Heart right ventricle (tissue), 16 donors: Measurements from ENCODE around the gene PPM1H. TPM values are rescaled to one million over a fixed set of nuclear protein-coding genes. Genes with fewer than 3 reads are reported as not detected.

Experiments
- ATAC-seq, 8 donors: fragments of 200-7000 bp; cut with Tn5 transposase; one replicate each; pipeline ENCODE4 v1.9.1; 2020; ENCODE audit warnings: mild to moderate bottlenecking in 8 of 8, moderate library complexity in 8 of 8, moderate number of reproducible peaks in 1 of 8
- DNase-seq, 2 donors: peaks; one replicate each; pipeline ENCODE4 v3.0.0-alpha.2; 2020
- H3K27ac ChIP-seq, 10 donors: fragments of 200-600 bp; sonication (generic) in 2 of 10; one replicate each; pipeline versions ENCODE4 v1.5.0 to v1.8.0; 2020 to 2022; ENCODE audit warnings: mild to moderate bottlenecking in 3 of 10
- H3K27me3 ChIP-seq, 7 donors: fragments of 200-600 bp; one replicate each; pipeline ENCODE4 v1.8.0; 2021 to 2022; ENCODE audit warnings: mild to moderate bottlenecking in 2 of 7
- H3K36me3 ChIP-seq, 9 donors: fragments of 200-600 bp; sonication (generic) in 1 of 9; one replicate each; pipeline versions ENCODE4 v1.5.0 to v1.8.0; 2020 to 2022; ENCODE audit warnings: mild to moderate bottlenecking in 2 of 9
- H3K4me1 ChIP-seq, 9 donors: fragments of 200-600 bp; sonication (generic) in 1 of 9; one replicate each; pipeline versions ENCODE4 v1.5.0 to v1.8.0; 2020 to 2022; ENCODE audit warnings: mild to moderate bottlenecking in 4 of 9
- H3K4me3 ChIP-seq, 10 donors: fragments of 200-600 bp; sonication (generic) in 2 of 10; one replicate each; pipeline versions ENCODE4 v1.5.0 to v1.8.0; 2020 to 2022; ENCODE audit warnings: mild to moderate bottlenecking in 7 of 10, moderate library complexity in 2 of 10
- H3K9me3 ChIP-seq, 11 donors: fragments of 200-600 bp in 10 of 11; sonication (generic) in 2 of 11; one replicate each; pipeline versions ENCODE4 v1.5.0 to v1.8.0; 2013 to 2022; ENCODE audit warnings: mild to moderate bottlenecking in 2 of 11, control low read depth in 1 of 11, moderate library complexity in 1 of 11
- CTCF ChIP-seq, 9 donors: fragments of 200-600 bp; sonication (generic) in 2 of 9; IDR thresholded peaks; one replicate each; pipeline versions ENCODE4 v1.5.0 to v1.8.0; 2021 to 2022; ENCODE audit warnings: antibody characterized with exemption in 9 of 9, mild to moderate bottlenecking in 5 of 9, moderate library complexity in 1 of 9
- WGBS, 2 donors: extraction: QIAGEN DNeasy Blood & Tissue Kit; methylation state at CpG; one replicate each; pipeline ENCODE4 v1.1.7; 2013; ENCODE audit warnings: inconsistent platforms in 1 of 2; 5-methylcytosine and 5-hydroxymethylcytosine counted together
- intact Hi-C, 10 donors: fragments of 100-400 bp; cut with DNase I; formaldehyde crosslinking; loops; one replicate each; pipeline versions ENCODE4 v1.11.1 to v1.14.2; 2022
- polyA plus RNA-seq, 2 donors: library from polyadenylated mRNA; stranded (reverse); fragments of 200-250 nt; gene quantifications; one replicate each; pipeline ENCODE4 v1.2.3, GENCODE V29; 2013
- total RNA-seq, 10 donors: library from RNA; stranded (reverse); fragmentation: NEBNext Ultra II Directional in 3 of 10; extraction: Animal tissue kit (Norgen Biotek cat#: 25700) in 3 of 10; gene quantifications; one replicate each; pipeline versions ENCODE4 v1.2.1 to v1.2.4, GENCODE V29; 2021 to 2023
- donor health status: Arrhythmogenic right ventricular cardiomyopathy.
- donor health status: ischemic (EF 13 %, LVEDD 7.1; RV severe dilation, severe dysfunction).
- donor health status: healthy with polysubstance abuse.
- donor health status: DM: no; HTN: yes; CAD: no.
- donor health status: DM: no; HTN: no; CAD: no.
- donor health status: ischemic (EF 25% LVEDD 6.9; RV normal size, moderate dysfunction).
- donor health status: ischemic (EF 25% LVEDD 5.7; RV mildly dilated, moderate dysfunction).
- donor health status: healthy.
- donor health status: DM: yes; HTN: yes; CAD: no.
- donor health status: Ischemic cardiomyopathy.
- donor health status: ischemic (EF 35%, LVEDD 5.7; RV mildly dilated, moderate dysfunction).
- donor health status: nonischemic (EF 11% LVEDD 7.7; RV severe dilation, severe dysfunction).
- donor health status: DM: yes; HTN: yes; CAD: no.
- donor health status: PGD.
- donor health status: ischemic (EF 29% LVEDD 5.4; RV normal size, mild dysfunction).
- donor health status: nonischemic (EF 23%, LVEDD 6.1; RV moderate dilation, normal function).

PPM1H gene
- total and polyA plus RNA-seq, 12 donors, result 0.62 to 7.1 (median 5.3) TPM

- 98 to 99% methylated on average over 3 of the region's 3 CpGs for WGBS, 2 donors
- Histone ChIP-seq H3K4me1 (peaks cover 0 to 13% (median 0%) of the 10 kb centered on the region in 9 donors), H3K36me3 (peaks cover 0 to 42% (median 0%) of the 10 kb centered on the region in 9 donors), H3K4me3 (no peak overlapping the region), H3K27ac (no peak overlapping the region), H3K9me3 (no peaks in the 10 kb centered on the region), H3K27me3 (no peaks in the 10 kb centered on the region)
- no peak for TF ChIP-seq CTCF (IDR thresholded peaks at IDR 0.05)
- DNase-seq, result no peak
- ATAC-seq, result no peak
- intact Hi-C loops, result loop anchor here in 1 of 10 donors (10.0 kb wide), 1 partner anchor 47 kb away; no protein-coding TSS in a partner anchor
Observed at GRCh38 chr12:62691309-62691708, 243.6 kb downstream of the PPM1H start.

GRCh38 chr12:62689042-62689839 is 245.7 kb downstream of the PPM1H start:
- TF ChIP-seq CTCF (IDR thresholded peaks at IDR 0.05), result no peak

GRCh38 chr12:62686938-62687337 is 248.0 kb downstream of the PPM1H start:
- H3K4me1 ChIP-seq, result peaks cover 0 to 16% (median 7%) of the 10 kb centered on the region in 9 donors
- no peak for DNase-seq
- TF ChIP-seq CTCF (IDR thresholded peaks at IDR 0.05), result no peak
- no peaks in the 10 kb centered on the region for H3K27me3 ChIP-seq
- intact Hi-C loops, result no loop called here
- peaks cover 0 to 29% (median 0%) of the 10 kb centered on the region in 9 donors for H3K36me3 ChIP-seq
- no peak overlapping the region for H3K4me3 ChIP-seq
- no peak for ATAC-seq
- 85 to 88% methylated on average over 3 of the region's 3 CpGs for WGBS, 2 donors
- no peaks in the 10 kb centered on the region for H3K9me3 ChIP-seq
- peak overlapping the region in 1 of 10 donors; percentile 32 for H3K27ac ChIP-seq

More at GRCh38 chr12:62689042-62689839, 245.7 kb downstream of the PPM1H start:
- 96% methylated on average over 6 of the region's 6 CpGs for WGBS, 2 donors
- H3K27me3 ChIP-seq, result no peaks in the 10 kb centered on the region
- no peak for DNase-seq
- no peak for ATAC-seq
- peaks cover 0 to 42% (median 0%) of the 10 kb centered on the region in 9 donors for H3K36me3 ChIP-seq
- H3K27ac ChIP-seq, result no peak overlapping the region
- H3K9me3 ChIP-seq, result no peaks in the 10 kb centered on the region
- H3K4me3 ChIP-seq, result no peak overlapping the region
- intact Hi-C loops, result no loop called here
- H3K4me1 ChIP-seq, result peaks cover 0 to 11% (median 4%) of the 10 kb centered on the region in 9 donors

DNA sequence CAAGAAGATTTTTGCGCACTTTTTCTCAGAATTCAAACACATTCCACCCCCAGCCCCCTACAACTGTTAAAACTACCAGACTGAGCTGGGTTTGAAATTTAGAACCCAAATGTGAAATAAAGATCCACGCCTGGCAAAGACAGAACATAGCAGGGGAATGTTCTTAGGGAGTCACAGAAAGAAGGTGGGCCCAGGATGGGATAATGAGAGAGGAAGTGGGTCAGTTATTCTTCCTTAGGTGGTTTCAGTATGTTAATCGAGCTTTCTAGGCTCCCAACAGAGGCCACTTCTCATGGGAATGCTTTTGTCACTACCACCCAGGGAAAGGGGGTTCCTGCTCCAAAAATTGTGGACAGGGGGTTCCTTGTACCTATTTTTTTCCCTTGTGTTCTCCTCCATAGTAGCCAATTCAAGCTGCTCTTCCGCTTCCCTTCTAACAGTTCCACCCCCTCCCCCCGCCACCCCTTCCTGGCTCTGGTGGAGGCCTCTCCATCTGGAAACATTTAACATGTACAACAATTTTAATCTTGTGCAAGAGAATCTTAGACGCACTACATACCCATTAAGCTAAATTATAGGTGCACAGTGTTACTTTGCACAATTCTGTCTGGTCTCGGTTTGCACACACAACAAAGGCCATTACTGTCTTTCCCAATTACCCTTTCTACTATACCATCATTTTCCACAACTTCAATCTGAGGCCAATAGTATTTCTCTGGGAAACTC is 250.2 kb downstream of the PPM1H start:
- peak in 7 of 8 donors; percentile 66 to 82 (median 75) for ATAC-seq
- no peak for TF ChIP-seq CTCF (IDR thresholded peaks at IDR 0.05)
- H3K4me1 ChIP-seq, result peaks cover 0 to 16% (median 10%) of the 10 kb centered on the region in 9 donors
- peak; percentile 68 to 69 for DNase-seq
- H3K4me3 ChIP-seq, result peak overlapping the region in 1 of 10 donors; percentile 5
- 76 to 77% methylated on average over 7 of the region's 7 CpGs for WGBS, 2 donors
- intact Hi-C loops, result no loop called here
- H3K9me3 ChIP-seq, result no peaks in the 10 kb centered on the region
- H3K27me3 ChIP-seq, result no peaks in the 10 kb centered on the region
- H3K27ac ChIP-seq, result peak overlapping the region in 9 of 10 donors; percentile 11 to 86 (median 79)
- H3K36me3 ChIP-seq, result peaks cover 0 to 22% (median 0%) of the 10 kb centered on the region in 9 donors
